NCI-H2196 (cell line): ENCODE measurements around the gene YJEFN3.

Experiments
- DNase-seq: peaks from one replicate; lab custom pipeline; 2025; ENCODE audit not compliant: unreplicated experiment; lab: John Stamatoyannopoulos, UW

Gene YJEFN3

GRCh38 chr19:19584356-19584755 lies 55.6 kb downstream of the YJEFN3 start:
- no peak for DNase-seq
